HEK293T (cell line): ENCODE results near the gene YES1.

Source experiments
- CTCF ChIA-PET: fragments of 350-600 bp; formaldehyde crosslinking; extraction: SDS; loops from one replicate; lab custom pipeline; 2021; ENCODE audit warnings: antibody characterized with exemption, inconsistent platforms; lab: Yijun Ruan, JAX
- POLR2A ChIA-PET: fragments of 350-600 bp; formaldehyde crosslinking; extraction: SDS; loops from one replicate; lab custom pipeline; 2020; ENCODE audit warnings: antibody characterized with exemption, inconsistent platforms; lab: Yijun Ruan, JAX
- DNase-seq: peaks from one replicate; pipeline ENCODE4 v3.0.0; 2012; ENCODE audit warnings: mixed read lengths; ENCODE audit errors: extremely low spot score
- ARNT ChIP-seq: fragments of 450-650 bp; IDR thresholded peaks from 2 replicates; pipeline ENCODE4 v1.6.1; 2017; ENCODE audit warnings: mild to moderate bottlenecking
- BHLHE40 ChIP-seq: fragments of 450-650 bp; IDR thresholded peaks from 2 replicates; pipeline ENCODE4 v1.6.1; 2016; ENCODE audit warnings: mild to moderate bottlenecking, moderate library complexity, borderline replicate concordance
- CTBP1 ChIP-seq: fragments of 450-650 bp; IDR thresholded peaks from 2 replicates; pipeline ENCODE4 v1.6.1; 2016; ENCODE audit warnings: borderline replicate concordance
- ELF4 ChIP-seq: fragments of 450-650 bp; IDR thresholded peaks from 2 replicates; pipeline ENCODE4 v1.6.1; 2017; ENCODE audit warnings: antibody characterized with exemption
- FOXA1 ChIP-seq: fragments of 450-650 bp; IDR thresholded peaks from 2 replicates; pipeline ENCODE4 v1.6.1; 2016; ENCODE audit warnings: mild to moderate bottlenecking
- FOXK2 ChIP-seq: fragments of 450-650 bp; IDR thresholded peaks from 2 replicates; pipeline ENCODE4 v1.6.1; 2016; ENCODE audit warnings: mild to moderate bottlenecking
- FOXM1 ChIP-seq: fragments of 450-650 bp; IDR thresholded peaks from 2 replicates; pipeline ENCODE4 v1.6.1; 2017; ENCODE audit warnings: mild to moderate bottlenecking, borderline replicate concordance
- HDGF ChIP-seq: fragments of 450-650 bp; IDR thresholded peaks from 2 replicates; pipeline ENCODE4 v1.6.1; 2017; ENCODE audit warnings: antibody characterized with exemption, borderline replicate concordance
- L3MBTL2 ChIP-seq: fragments of 450-650 bp; conservative IDR thresholded peaks from 2 replicates; pipeline ENCODE4 v1.6.1; 2016; ENCODE audit warnings: mild to moderate bottlenecking
- LEF1 ChIP-seq: fragments of 450-650 bp; IDR thresholded peaks from 2 replicates; pipeline ENCODE4 v1.6.1; 2017; ENCODE audit warnings: mild to moderate bottlenecking, borderline replicate concordance
- NFRKB ChIP-seq: fragments of 450-650 bp; IDR thresholded peaks from 2 replicates; pipeline ENCODE4 v1.6.1; 2016; ENCODE audit warnings: mild to moderate bottlenecking, moderate library complexity
- SP1 ChIP-seq: fragments of 450-650 bp; IDR thresholded peaks from 2 replicates; pipeline ENCODE4 v1.6.1; 2017
- SUZ12 ChIP-seq: fragments of 450-650 bp; IDR thresholded peaks from 2 replicates; pipeline ENCODE4 v1.6.1; 2016; ENCODE audit warnings: mild to moderate bottlenecking
- TARDBP ChIP-seq: fragments of 450-650 bp; IDR thresholded peaks from 2 replicates; pipeline ENCODE4 v1.6.1; 2016
- ZNF384 ChIP-seq: fragments of 450-650 bp; IDR thresholded peaks from 2 replicates; pipeline ENCODE4 v1.6.1; 2016
- TF ChIP-seq, protein P1 (sequence below): fragments of 450-650 bp; IDR thresholded peaks from 2 replicates; pipeline ENCODE4 v1.6.1; 2016

Gene YES1

DNA sequence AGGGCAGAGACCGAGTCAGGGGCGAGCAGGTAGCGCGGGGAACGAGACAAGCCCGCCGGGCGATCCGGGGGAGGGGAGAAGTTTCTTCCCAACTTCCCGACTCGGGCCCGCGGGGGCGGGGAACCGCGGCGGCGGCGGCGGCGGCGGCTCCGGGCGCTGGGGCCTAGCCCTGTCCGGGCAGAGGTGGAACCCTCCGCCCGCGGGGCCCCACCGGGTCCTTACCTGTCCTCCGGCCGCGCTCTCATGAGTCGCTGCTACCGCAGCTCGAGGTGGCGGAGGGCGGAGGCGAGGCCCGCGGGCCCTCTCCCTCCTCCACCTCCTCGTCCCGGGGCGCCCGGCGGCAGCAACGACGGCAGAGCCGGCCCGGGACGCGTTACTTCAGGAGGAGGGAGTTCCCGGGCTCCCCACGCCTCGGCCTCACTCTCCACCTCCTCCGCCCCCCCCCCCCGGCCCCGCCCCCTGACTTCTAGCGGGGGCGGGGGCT, at the start of gene YES1:
TSS of gene YES1 (minus strand) at position 351 of the 484 bp plus-strand sequence. CDS start 55,415 bp downstream, outside the sequence.
- ChIA-PET CTCF (no interaction called here), POLR2A (no interaction called here)
- TF ChIP-seq L3MBTL2 = no peak
- no peak for DNase-seq

DNA sequence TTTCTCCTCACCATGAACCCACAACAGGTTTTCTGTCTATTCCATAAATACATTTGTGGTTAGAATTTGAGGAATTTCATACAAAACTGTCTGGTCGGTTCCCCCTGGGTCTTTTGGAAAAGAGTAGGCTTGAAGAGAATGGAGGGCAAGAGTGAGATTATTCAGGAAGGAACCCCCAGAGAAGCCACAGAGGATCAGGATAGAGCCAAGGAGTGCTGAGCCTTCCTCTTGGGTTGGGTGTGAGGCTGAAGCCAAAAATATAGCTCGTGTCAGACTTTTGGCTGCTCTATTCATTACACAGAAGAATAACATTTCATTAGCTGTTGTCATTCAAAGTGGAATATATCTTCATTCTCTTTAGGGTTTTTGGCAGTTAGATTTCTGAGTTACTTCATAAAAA, 45.9 kb upstream of the YES1 start:
- no peak for DNase-seq
- POLR2A ChIA-PET = no interaction called here
- CTCF ChIA-PET = interaction anchor here (0.6 kb wide), 1 partner anchor 140 kb away, joined by 3 read pairs; no protein-coding TSS in a partner anchor
- no peak for TF ChIP-seq CTBP1
- TF ChIP-seq FOXK2 = no peak
- no peak for TF ChIP-seq FOXA1
- TF ChIP-seq ELF4 = no peak
- no peak for TF ChIP-seq TARDBP
- TF ChIP-seq SUZ12 = no peak
- no peak for TF ChIP-seq HDGF
- TF ChIP-seq, protein P1, sequence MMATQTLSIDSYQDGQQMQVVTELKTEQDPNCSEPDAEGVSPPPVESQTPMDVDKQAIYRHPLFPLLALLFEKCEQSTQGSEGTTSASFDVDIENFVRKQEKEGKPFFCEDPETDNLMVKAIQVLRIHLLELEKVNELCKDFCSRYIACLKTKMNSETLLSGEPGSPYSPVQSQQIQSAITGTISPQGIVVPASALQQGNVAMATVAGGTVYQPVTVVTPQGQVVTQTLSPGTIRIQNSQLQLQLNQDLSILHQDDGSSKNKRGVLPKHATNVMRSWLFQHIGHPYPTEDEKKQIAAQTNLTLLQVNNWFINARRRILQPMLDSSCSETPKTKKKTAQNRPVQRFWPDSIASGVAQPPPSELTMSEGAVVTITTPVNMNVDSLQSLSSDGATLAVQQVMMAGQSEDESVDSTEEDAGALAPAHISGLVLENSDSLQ = no peak
- no peak for TF ChIP-seq BHLHE40
- no peak for TF ChIP-seq ZNF384

DNA sequence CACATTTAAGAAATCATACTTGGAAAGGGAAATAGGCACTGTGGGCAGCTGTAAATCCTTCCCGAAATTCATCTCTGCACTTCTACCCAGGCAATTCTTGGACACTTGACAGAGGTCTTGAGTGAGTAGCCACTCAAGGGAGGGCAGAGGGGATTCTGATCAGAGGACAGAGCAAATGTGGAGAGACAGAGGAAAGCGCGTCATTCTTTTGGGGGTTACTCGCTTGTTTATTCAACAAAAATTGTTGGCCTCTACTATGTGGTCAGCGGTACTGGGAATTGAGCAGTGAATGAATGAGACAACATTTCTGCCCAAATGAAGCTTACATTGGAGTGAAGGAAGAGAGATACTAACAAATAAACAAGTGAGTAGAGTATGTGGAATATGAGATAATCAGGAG, 41.4 kb upstream of the YES1 start:
- ChIA-PET POLR2A (no interaction called here), CTCF (no interaction called here)
- DNase-seq = no peak
- no peak for TF ChIP-seq HDGF
- no peak for TF ChIP-seq ZNF384
- TF ChIP-seq L3MBTL2 = no peak
- TF ChIP-seq ELF4 = no peak
- TF ChIP-seq SP1 = no peak
- TF ChIP-seq FOXA1 = no peak
- TF ChIP-seq FOXM1 = no peak
- no peak for TF ChIP-seq NFRKB
- TF ChIP-seq, protein P1 = no peak
- no peak for TF ChIP-seq LEF1
- TF ChIP-seq BHLHE40 = no peak
- no peak for TF ChIP-seq SUZ12
- TF ChIP-seq ARNT = no peak
- TF ChIP-seq CTBP1 = no peak
- no peak for TF ChIP-seq FOXK2
- no peak for TF ChIP-seq TARDBP

DNA sequence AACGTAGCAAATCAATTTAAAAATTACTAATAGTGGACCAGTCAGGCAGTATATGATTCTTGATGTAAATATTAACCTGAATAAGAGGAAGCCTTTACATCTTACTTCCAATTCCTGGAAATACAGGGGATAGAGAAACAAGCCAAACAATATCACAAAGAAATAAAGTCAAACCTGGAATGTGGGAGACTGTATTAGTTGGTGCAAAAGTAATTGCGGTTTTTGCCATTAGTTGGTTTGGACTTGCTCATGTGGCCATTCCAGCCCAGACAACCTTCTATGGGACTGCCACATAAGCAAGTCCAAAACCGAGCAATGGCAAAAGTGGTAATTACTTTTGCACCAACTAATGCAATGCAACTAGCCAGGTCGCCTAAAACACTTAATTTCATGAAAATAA, 38.9 kb upstream of the YES1 start:
- ChIA-PET CTCF (no interaction called here), POLR2A (no interaction called here)
- DNase-seq = no peak
- no peak for TF ChIP-seq TARDBP
- peak; percentile 38; the same call in 1 of the 2 replicates for TF ChIP-seq ELF4

DNA sequence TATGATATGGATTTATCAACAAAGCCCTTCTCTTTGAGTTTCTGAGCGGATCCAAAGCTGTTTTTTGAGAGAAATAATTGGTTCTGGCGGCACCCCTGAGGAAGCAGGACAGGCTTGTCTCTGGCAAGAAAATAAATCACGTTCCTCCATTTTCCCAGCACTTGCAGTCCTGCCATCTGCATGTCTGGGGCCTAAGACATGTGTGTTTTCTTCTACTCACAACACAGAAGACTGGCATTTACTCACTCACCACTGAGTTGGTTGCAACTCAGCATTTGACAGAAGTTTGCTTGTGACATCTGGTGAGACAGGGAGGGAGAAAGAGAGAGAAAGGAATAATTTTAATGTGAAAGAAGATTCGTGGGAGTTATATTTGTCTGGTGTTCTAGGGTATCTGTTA, 37.0 kb upstream of the YES1 start:
- TF ChIP-seq ARNT (no peak), FOXM1 (no peak), TARDBP (no peak), BHLHE40 (no peak), FOXK2 (no peak), CTBP1 (no peak), ZNF384 (no peak), NFRKB (no peak), LEF1 (no peak), SP1 (no peak), L3MBTL2 (no peak), ELF4 (no peak), FOXA1 (no peak), HDGF (no peak), SUZ12 (no peak)
- TF ChIP-seq, protein P1 = no peak
- POLR2A ChIA-PET = interaction anchor here (1.3 kb wide), 1 partner anchor 9 kb away, joined by 3 read pairs; no protein-coding TSS in a partner anchor
- CTCF ChIA-PET = interaction anchor here (1.5 kb wide), 1 partner anchor 10 kb away, joined by 5 read pairs; no protein-coding TSS in a partner anchor
- no peak for DNase-seq

DNA sequence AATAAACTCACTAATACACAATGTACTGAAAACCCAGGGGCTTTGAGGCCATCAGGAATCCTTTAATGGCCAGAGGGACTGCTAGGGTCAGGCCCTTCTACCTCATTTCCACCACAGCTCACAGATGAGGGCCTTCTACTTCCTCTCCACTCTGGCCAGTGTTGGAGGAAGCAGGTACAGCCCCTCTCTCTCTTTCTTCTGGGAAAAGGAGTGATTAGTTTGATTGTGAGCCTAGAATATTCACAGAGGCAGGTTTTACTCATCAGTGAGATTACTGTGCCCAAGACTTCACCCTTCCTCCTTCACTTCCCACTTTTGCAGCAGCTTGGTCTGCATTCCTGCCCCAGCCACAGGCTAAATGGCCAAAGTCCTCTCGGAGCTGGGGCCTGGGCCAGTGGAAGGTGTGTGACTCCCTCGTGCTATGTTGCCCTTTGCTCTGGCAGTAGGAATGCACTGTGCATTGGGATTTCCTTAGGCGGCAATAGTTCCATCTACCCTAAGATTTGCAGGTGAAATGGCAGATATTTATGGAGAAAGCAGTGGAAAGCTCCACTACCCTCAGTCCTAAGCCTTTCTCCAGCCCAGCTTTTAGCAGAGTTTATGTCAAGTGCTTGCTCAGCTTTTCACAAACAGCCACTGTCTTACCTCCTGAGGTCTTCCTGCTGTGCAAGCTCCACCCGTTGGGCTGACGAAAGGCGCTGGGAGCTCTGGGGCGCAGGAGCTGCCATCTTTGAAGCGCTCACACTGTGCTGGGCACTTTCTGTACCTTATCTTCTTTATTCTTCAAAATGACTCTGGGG, 36.2 kb upstream of the YES1 start:
- ChIA-PET CTCF (interaction anchor here (1.5 kb wide), 1 partner anchor 9 kb away, joined by 5 read pairs; no protein-coding TSS in a partner anchor), POLR2A (interaction anchor here (1.3 kb wide), 1 partner anchor 9 kb away, joined by 3 read pairs; no protein-coding TSS in a partner anchor)
- TF ChIP-seq SP1 (no peak), FOXM1 (no peak), SUZ12 (no peak), TARDBP (no peak), FOXK2 (no peak), LEF1 (no peak), ARNT (no peak)
- TF ChIP-seq, protein P1 = no peak
- no peak for DNase-seq
